A673 (cell line): Measurements from ENCODE around the gene TPD52L2. TPM values are rescaled to one million over a fixed set of nuclear protein-coding genes. Genes with fewer than 3 reads are reported as not detected.

Experiments used
- BruUV-seq: library from RNA; stranded (reverse); fragments of 400-500 nt; replicated peaks from 2 replicates; lab custom pipeline; 2021; lab: Mats Ljungman, UMichigan
- CTCF ChIA-PET: fragments of 300-600 bp; sonication (Branson Sonifier 250); formaldehyde crosslinking; loops from one replicate; lab custom pipeline; 2022; ENCODE audit warnings: antibody characterized with exemption; lab: Charles Lee
- POLR2A ChIA-PET: fragments of 300-600 bp; sonication (Branson Sonifier 250); formaldehyde crosslinking; loops from one replicate; lab custom pipeline; 2022; ENCODE audit warnings: antibody characterized with exemption; ENCODE audit not compliant: low non-redundant PET; lab: Charles Lee
- DNase-seq: peaks from one replicate; pipeline ENCODE4 v3.0.0-alpha.2; 2015; ENCODE audit warnings: low spot score
- H3K27ac ChIP-seq: fragments of 200-600 bp; sonication (generic); 2 replicates; pipeline ENCODE4 v1.5.1; 2016; ENCODE audit warnings: mixed run types, low read depth, mild to moderate bottlenecking, mixed read lengths, antibody characterized with exemption, low read length; ENCODE audit not compliant: poor library complexity, severe bottlenecking
- H3K27me3 ChIP-seq: fragments of 200-600 bp; sonication (generic); replicated peaks from 2 replicates; pipeline ENCODE4 v1.6.1; 2017; ENCODE audit warnings: mixed run types, low read depth, mild to moderate bottlenecking, mixed read lengths, antibody characterized with exemption, low read length; ENCODE audit not compliant: insufficient read depth, poor library complexity
- H3K36me3 ChIP-seq: fragments of 200-600 bp; sonication (generic); 2 replicates; pipeline ENCODE4 v1.6.1; 2016; ENCODE audit warnings: mixed run types, mild to moderate bottlenecking, mixed read lengths, antibody characterized with exemption, low read length; ENCODE audit not compliant: insufficient read depth, poor library complexity, severe bottlenecking
- H3K4me1 ChIP-seq: fragments of 200-600 bp; sonication (generic); 2 replicates; pipeline ENCODE4 v1.6.1; 2017; ENCODE audit warnings: mixed run types, mild to moderate bottlenecking, mixed read lengths, antibody characterized with exemption, low read length; ENCODE audit not compliant: insufficient read depth, poor library complexity, severe bottlenecking
- H3K4me3 ChIP-seq: fragments of 200-600 bp; sonication (generic); 2 replicates; pipeline ENCODE4 v1.5.1; 2016; ENCODE audit warnings: low read depth, mixed run types, mild to moderate bottlenecking, mixed read lengths, low read length; ENCODE audit not compliant: poor library complexity, severe bottlenecking
- H3K9me3 ChIP-seq: fragments of 200-600 bp; sonication (generic); 2 replicates; pipeline ENCODE4 v1.6.1; 2016; ENCODE audit warnings: mixed run types, low read depth, mild to moderate bottlenecking, mixed read lengths, antibody characterized with exemption, low read length; ENCODE audit not compliant: poor library complexity, severe bottlenecking
- CTCF ChIP-seq: fragments of 300-800, 200-600 bp; sonication (generic); conservative IDR thresholded peaks from 2 replicates; pipeline ENCODE4 v1.5.1; 2017; ENCODE audit warnings: low read depth, mild to moderate bottlenecking, antibody characterized with exemption, low read length, moderate library complexity, mixed read lengths
- EZH2 ChIP-seq: fragments of 200-600 bp; sonication (generic); IDR thresholded peaks from 2 replicates; pipeline ENCODE4 v1.6.1; 2017; ENCODE audit warnings: borderline replicate concordance, low read depth, mild to moderate bottlenecking, mixed read lengths, antibody characterized with exemption, low read length; ENCODE audit not compliant: poor library complexity, severe bottlenecking
- intact Hi-C: fragments of 100-400 bp; cut with micrococcal nuclease; formaldehyde crosslinking; loops from one replicate; pipeline ENCODE4 v1.10.0; 2022; ENCODE audit not compliant: unreplicated experiment
- total RNA-seq: library from RNA; stranded (reverse); gene quantifications from 2 replicates; pipeline ENCODE4 v1.2.3, GENCODE V29; 2021

Gene TPD52L2
- total RNA-seq, 1 experiment from 2014 or later = 89.9 TPM

- H3K36me3 ChIP-seq = no peaks in the 10 kb centered on the region
- no peak overlapping the region for H3K27ac ChIP-seq
- H3K27me3 ChIP-seq = no peaks in the 10 kb centered on the region
- intact Hi-C loops = no loop called here
- POLR2A ChIA-PET = no interaction called here
- H3K4me3 ChIP-seq = no peak overlapping the region
- TF ChIP-seq EZH2 = no peak
- no peak for TF ChIP-seq CTCF
- no TSS peak for BruUV-seq
- CTCF ChIA-PET = no interaction called here
- H3K4me1 ChIP-seq = no peaks in the 10 kb centered on the region
- H3K9me3 ChIP-seq = no peaks in the 10 kb centered on the region
- no peak for DNase-seq
Observed at GRCh38 chr20:63908008-63908682, 43.1 kb downstream of the TPD52L2 start.

- Histone ChIP-seq H3K4me3 (no peak overlapping the region), H3K27ac (no peak overlapping the region), H3K9me3 (peaks cover 3% of the 10 kb centered on the region), H3K27me3 (no peaks in the 10 kb centered on the region), H3K36me3 (no peaks in the 10 kb centered on the region), H3K4me1 (no peaks in the 10 kb centered on the region)
- POLR2A ChIA-PET = no interaction called here
- TF ChIP-seq EZH2 (no peak), CTCF (no peak)
- intact Hi-C loops = no loop called here
- CTCF ChIA-PET = no interaction called here
- no TSS peak for BruUV-seq
- no peak for DNase-seq
Observed at GRCh38 chr20:63911176-63911575, 46.1 kb downstream of the TPD52L2 start.

- POLR2A ChIA-PET = no interaction called here
- TF ChIP-seq EZH2 (no peak), CTCF (no peak)
- CTCF ChIA-PET = no interaction called here
Observed at GRCh38 chr20:63913768-63914167, 48.7 kb downstream of the TPD52L2 start.

More at GRCh38 chr20:63913768-63914167, 48.7 kb downstream of the TPD52L2 start:
- DNase-seq = no peak
- Histone ChIP-seq H3K4me1 (no peaks in the 10 kb centered on the region), H3K4me3 (no peak overlapping the region), H3K36me3 (no peaks in the 10 kb centered on the region), H3K9me3 (peaks cover 5% of the 10 kb centered on the region), H3K27me3 (no peaks in the 10 kb centered on the region), H3K27ac (no peak overlapping the region)
- BruUV-seq = no TSS peak
- intact Hi-C loops = no loop called here
